HepG2 (cell line): ENCODE results near the gene SEMA3B. TPM values are rescaled to one million over a fixed set of nuclear protein-coding genes. Genes with fewer than 3 reads are reported as not detected.

Experiments used
- AGO1 ChIP-seq: fragments of 200-400 bp; formaldehyde crosslinking; IDR thresholded peaks from 2 replicates; pipeline ENCODE4 v1.6.1; 2017; ENCODE audit warnings: mild to moderate bottlenecking, low read depth, low read length, moderate library complexity; ENCODE audit not compliant: poor library complexity, severe bottlenecking
- ATAD3A ChIP-seq: sonication (generic); formaldehyde crosslinking; IDR thresholded peaks from 2 replicates; pipeline ENCODE4 v1.4.0; 2020; ENCODE audit warnings: missing genetic modification reagents
- CAMTA2 ChIP-seq: sonication (generic); formaldehyde crosslinking; IDR thresholded peaks from 2 replicates; pipeline ENCODE4 v1.4.0; 2020; ENCODE audit warnings: mild to moderate bottlenecking, missing genetic modification reagents, borderline replicate concordance
- HNF4A ChIP-seq: sonication (generic); formaldehyde crosslinking; IDR thresholded peaks from 2 replicates; pipeline ENCODE4 v1.4.0; 2020; ENCODE audit warnings: missing genetic modification reagents
- HNF4G ChIP-seq, 2 experiments: sonication (generic) in 1 of 2; formaldehyde crosslinking in 1 of 2; IDR thresholded peaks; 2 replicates each; pipeline versions ENCODE4 v1.4.0 to v1.6.1; 2011 to 2020; ENCODE audit warnings: borderline replicate concordance in 2 of 2, low read depth in 2 of 2, mild to moderate bottlenecking in 2 of 2, low read length in 1 of 2, missing genetic modification reagents in 1 of 2, moderate library complexity in 1 of 2
- JUNB ChIP-seq: sonication (generic); formaldehyde crosslinking; IDR thresholded peaks from 2 replicates; pipeline ENCODE4 v1.8.0; 2022; ENCODE audit warnings: missing genetic modification reagents, mild to moderate bottlenecking, borderline replicate concordance
- KDM5A ChIP-seq: fragments of 200-600 bp; sonication (generic); IDR thresholded peaks from 2 replicates; pipeline ENCODE4 v1.7.0; 2018; ENCODE audit warnings: antibody characterized with exemption, mild to moderate bottlenecking, low read length, borderline replicate concordance
- KDM5B ChIP-seq: sonication (generic); formaldehyde crosslinking; IDR thresholded peaks from 2 replicates; pipeline ENCODE4 v1.4.0; 2020; ENCODE audit warnings: missing genetic modification reagents, mild to moderate bottlenecking, borderline replicate concordance
- KMT2B ChIP-seq: IDR thresholded peaks from 2 replicates; pipeline ENCODE4 v1.6.1; 2016; ENCODE audit warnings: missing genetic modification reagents, missing compliant biosample characterization
- MEIS1 ChIP-seq: sonication (generic); formaldehyde crosslinking; IDR thresholded peaks from 2 replicates; pipeline ENCODE4 v1.9.0; 2021; ENCODE audit warnings: mild to moderate bottlenecking, missing genetic modification reagents, moderate library complexity, borderline replicate concordance
- NBN ChIP-seq: fragments of 450-650 bp; conservative IDR thresholded peaks from 2 replicates; pipeline ENCODE4 v1.6.1; 2017
- ZNF274 ChIP-seq: sonication (generic); formaldehyde crosslinking; IDR thresholded peaks from 2 replicates; pipeline ENCODE4 v1.5.1; 2020; ENCODE audit warnings: mild to moderate bottlenecking, missing genetic modification reagents
- ZNF282 ChIP-seq: fragments of 450-650 bp; IDR thresholded peaks from 2 replicates; pipeline ENCODE4 v1.6.1; 2018; ENCODE audit not compliant: partially characterized antibody
- ZNF431 ChIP-seq: sonication (generic); formaldehyde crosslinking; IDR thresholded peaks from 2 replicates; pipeline ENCODE4 v1.9.0; 2022; ENCODE audit warnings: missing genetic modification reagents, low read depth, mild to moderate bottlenecking, borderline replicate concordance
- ZNF451 ChIP-seq: sonication (generic); formaldehyde crosslinking; IDR thresholded peaks from 2 replicates; pipeline ENCODE4 v1.5.0; 2020; ENCODE audit warnings: mild to moderate bottlenecking, missing genetic modification reagents
- ZNF563 ChIP-seq: sonication (generic); formaldehyde crosslinking; IDR thresholded peaks from 2 replicates; pipeline ENCODE4 v1.8.0; 2022; ENCODE audit warnings: mild to moderate bottlenecking, moderate library complexity, missing genetic modification reagents
- ZNF564 ChIP-seq: sonication (generic); formaldehyde crosslinking; IDR thresholded peaks from 2 replicates; pipeline ENCODE4 v1.8.1; 2023; ENCODE audit warnings: mild to moderate bottlenecking, missing genetic modification reagents
- ZNF768 ChIP-seq: sonication (generic); formaldehyde crosslinking; IDR thresholded peaks from 2 replicates; pipeline ENCODE4 v1.4.0; 2020; ENCODE audit warnings: missing genetic modification reagents
- polyA plus RNA-seq, 8 experiments: library from polyadenylated mRNA; depleted of rRNA in 3 of 8; stranded (reverse) in 7 of 8; unstranded in 1 of 8; fragments of >200 nt; fragmentation: Illumina TruSeq in 4 of 8; extraction: Trizol in 4 of 8; gene quantifications; 2 replicates each; pipeline versions ENCODE4 v1.2.1 to v1.2.3, GENCODE V29; 2011 to 2016; ENCODE audit warnings: low read depth in 4 of 8, missing spikeins in 1 of 8, mixed read lengths in 1 of 8; ENCODE audit not compliant: insufficient read depth in 1 of 8
- total RNA-seq, 5 experiments: library from RNA; depleted of rRNA; stranded (reverse); fragments of >200 nt; fragmentation: Illumina TruSeq; extraction: Trizol; gene quantifications; 2 replicates each; pipeline ENCODE4 v1.2.3, GENCODE V29; 2016; ENCODE audit warnings: low read depth in 1 of 5
- TF ChIP-seq, protein P1 (sequence below): sonication (generic); formaldehyde crosslinking; conservative IDR thresholded peaks from 2 replicates; pipeline ENCODE4 v1.8.1; 2023; ENCODE audit warnings: missing genetic modification reagents
- TF ChIP-seq, protein P2 (sequence below): sonication (generic); formaldehyde crosslinking; IDR thresholded peaks from 2 replicates; pipeline ENCODE4 v1.5.1; 2020; ENCODE audit warnings: mild to moderate bottlenecking, missing genetic modification reagents, moderate library complexity
- TF ChIP-seq, protein P3 (sequence below): sonication (generic); formaldehyde crosslinking; IDR thresholded peaks from 2 replicates; pipeline ENCODE4 v1.8.1; 2023; ENCODE audit warnings: mild to moderate bottlenecking, missing genetic modification reagents

SEMA3B gene
- total and polyA plus RNA-seq, 2 of the 13 experiments (the other 11 are each of a cell fraction or from before 2014, with no cell fraction given) = 93.2 to 158 TPM

DNA sequence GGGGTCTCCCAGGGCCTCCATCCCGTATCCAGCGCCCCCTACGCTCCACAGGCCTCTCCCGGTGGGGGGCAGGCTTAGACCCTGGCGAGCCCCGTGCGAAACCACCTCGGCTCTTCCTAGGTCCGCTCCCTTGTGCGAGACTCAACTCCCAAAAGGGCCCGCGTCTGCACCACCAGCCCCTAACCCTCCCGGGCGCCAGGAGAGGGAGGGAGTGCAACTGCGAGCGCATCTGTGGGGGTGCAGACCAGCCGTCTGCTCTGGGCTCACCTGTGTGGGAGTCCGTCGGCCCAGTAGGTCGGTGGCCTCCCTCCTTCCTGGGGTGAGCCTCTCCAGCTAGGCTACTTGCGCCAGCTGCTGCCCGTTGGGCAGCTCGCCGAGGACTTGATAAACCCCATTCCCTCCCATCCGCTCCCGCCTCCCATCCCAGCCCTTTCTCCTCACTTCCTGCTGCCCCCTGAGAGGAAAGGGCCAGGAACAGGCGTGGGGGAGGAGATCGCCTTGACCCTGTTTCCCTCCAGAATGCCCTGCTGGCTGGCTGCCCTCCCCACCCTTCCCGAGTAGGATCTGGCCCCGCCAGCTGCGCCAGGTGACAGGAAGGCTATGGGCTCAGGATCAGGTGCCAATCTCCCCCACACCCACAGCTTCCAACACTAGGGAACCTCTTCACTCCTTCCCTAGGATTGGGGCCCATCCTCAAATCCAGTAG is 53.6 kb downstream of the SEMA3B start, which contains the start of gene HYAL2 (continued):
- TF ChIP-seq, protein P1, sequence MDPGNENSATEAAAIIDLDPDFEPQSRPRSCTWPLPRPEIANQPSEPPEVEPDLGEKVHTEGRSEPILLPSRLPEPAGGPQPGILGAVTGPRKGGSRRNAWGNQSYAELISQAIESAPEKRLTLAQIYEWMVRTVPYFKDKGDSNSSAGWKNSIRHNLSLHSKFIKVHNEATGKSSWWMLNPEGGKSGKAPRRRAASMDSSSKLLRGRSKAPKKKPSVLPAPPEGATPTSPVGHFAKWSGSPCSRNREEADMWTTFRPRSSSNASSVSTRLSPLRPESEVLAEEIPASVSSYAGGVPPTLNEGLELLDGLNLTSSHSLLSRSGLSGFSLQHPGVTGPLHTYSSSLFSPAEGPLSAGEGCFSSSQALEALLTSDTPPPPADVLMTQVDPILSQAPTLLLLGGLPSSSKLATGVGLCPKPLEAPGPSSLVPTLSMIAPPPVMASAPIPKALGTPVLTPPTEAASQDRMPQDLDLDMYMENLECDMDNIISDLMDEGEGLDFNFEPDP (CRISPR knock-in tag) = no peak
- no peak for TF ChIP-seq JUNB (CRISPR knock-in tag)
- TF ChIP-seq ATAD3A (CRISPR knock-in tag) = no peak
- no peak for TF ChIP-seq KDM5B
- TF ChIP-seq ZNF564 (CRISPR knock-in tag) = no peak
- no peak for TF ChIP-seq KMT2B (CRISPR knock-in tag)
- TF ChIP-seq, protein P2, sequence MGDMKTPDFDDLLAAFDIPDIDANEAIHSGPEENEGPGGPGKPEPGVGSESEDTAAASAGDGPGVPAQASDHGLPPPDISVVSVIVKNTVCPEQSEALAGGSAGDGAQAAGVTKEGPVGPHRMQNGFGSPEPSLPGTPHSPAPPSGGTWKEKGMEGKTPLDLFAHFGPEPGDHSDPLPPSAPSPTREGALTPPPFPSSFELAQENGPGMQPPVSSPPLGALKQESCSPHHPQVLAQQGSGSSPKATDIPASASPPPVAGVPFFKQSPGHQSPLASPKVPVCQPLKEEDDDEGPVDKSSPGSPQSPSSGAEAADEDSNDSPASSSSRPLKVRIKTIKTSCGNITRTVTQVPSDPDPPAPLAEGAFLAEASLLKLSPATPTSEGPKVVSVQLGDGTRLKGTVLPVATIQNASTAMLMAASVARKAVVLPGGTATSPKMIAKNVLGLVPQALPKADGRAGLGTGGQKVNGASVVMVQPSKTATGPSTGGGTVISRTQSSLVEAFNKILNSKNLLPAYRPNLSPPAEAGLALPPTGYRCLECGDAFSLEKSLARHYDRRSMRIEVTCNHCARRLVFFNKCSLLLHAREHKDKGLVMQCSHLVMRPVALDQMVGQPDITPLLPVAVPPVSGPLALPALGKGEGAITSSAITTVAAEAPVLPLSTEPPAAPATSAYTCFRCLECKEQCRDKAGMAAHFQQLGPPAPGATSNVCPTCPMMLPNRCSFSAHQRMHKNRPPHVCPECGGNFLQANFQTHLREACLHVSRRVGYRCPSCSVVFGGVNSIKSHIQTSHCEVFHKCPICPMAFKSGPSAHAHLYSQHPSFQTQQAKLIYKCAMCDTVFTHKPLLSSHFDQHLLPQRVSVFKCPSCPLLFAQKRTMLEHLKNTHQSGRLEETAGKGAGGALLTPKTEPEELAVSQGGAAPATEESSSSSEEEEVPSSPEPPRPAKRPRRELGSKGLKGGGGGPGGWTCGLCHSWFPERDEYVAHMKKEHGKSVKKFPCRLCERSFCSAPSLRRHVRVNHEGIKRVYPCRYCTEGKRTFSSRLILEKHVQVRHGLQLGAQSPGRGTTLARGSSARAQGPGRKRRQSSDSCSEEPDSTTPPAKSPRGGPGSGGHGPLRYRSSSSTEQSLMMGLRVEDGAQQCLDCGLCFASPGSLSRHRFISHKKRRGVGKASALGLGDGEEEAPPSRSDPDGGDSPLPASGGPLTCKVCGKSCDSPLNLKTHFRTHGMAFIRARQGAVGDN = peak; percentile 68
- TF ChIP-seq, protein P3, sequence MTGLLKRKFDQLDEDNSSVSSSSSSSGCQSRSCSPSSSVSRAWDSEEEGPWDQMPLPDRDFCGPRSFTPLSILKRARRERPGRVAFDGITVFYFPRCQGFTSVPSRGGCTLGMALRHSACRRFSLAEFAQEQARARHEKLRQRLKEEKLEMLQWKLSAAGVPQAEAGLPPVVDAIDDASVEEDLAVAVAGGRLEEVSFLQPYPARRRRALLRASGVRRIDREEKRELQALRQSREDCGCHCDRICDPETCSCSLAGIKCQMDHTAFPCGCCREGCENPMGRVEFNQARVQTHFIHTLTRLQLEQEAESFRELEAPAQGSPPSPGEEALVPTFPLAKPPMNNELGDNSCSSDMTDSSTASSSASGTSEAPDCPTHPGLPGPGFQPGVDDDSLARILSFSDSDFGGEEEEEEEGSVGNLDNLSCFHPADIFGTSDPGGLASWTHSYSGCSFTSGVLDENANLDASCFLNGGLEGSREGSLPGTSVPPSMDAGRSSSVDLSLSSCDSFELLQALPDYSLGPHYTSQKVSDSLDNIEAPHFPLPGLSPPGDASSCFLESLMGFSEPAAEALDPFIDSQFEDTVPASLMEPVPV (CRISPR knock-in tag) = 0 out of 2 replicates have a peak, but pooled peaks have one; percentile 47
- TF ChIP-seq HNF4G (IDR thresholded peaks at IDR 0.05; ENCODE audit: borderline replicate concordance, low read depth, low read length) = no peak
- TF ChIP-seq HNF4G (CRISPR knock-in tag; IDR thresholded peaks at IDR 0.05; ENCODE audit: borderline replicate concordance, low read depth) = no peak
- TF ChIP-seq ZNF274 = no peak; the same call in 1 of the 2 replicates
- TF ChIP-seq ZNF563 (CRISPR knock-in tag) = no peak
- no peak for TF ChIP-seq NBN
- TF ChIP-seq KDM5A = no peak
- TF ChIP-seq MEIS1 (CRISPR knock-in tag) = peak; percentile 46; the same call in 1 of the 2 replicates
- TF ChIP-seq HNF4A (CRISPR knock-in tag) = no peak
- no peak for TF ChIP-seq ZNF431 (CRISPR knock-in tag)
- no peak for TF ChIP-seq CAMTA2 (CRISPR knock-in tag)
- TF ChIP-seq ZNF282 = no peak
- TF ChIP-seq AGO1 = no peak
- no peak for TF ChIP-seq ZNF451 (CRISPR knock-in tag)
- no peak for TF ChIP-seq ZNF768
